Measurements from ENCODE around the gene CAPZA1.

DNA sequence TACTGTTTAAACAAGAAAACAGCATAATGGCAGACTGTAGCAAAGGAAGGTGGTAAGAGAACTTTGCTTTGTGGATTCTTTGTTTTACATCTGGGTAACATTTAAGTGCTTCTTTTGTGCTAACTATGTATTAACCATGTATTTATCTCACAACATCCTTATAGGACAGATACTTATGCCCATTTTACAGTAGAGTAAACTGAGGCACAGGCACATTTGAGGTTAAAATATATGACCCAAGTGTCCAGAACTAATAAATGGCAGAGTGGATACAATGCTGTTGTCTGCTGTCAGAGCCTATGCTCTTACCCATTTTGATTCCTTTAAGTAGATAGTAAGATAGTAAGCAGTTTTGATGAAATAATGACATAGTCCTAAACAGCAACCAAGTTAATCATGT, 7.3 kb downstream of the CAPZA1 start:
- TF ChIP-seq, protein P1, sequence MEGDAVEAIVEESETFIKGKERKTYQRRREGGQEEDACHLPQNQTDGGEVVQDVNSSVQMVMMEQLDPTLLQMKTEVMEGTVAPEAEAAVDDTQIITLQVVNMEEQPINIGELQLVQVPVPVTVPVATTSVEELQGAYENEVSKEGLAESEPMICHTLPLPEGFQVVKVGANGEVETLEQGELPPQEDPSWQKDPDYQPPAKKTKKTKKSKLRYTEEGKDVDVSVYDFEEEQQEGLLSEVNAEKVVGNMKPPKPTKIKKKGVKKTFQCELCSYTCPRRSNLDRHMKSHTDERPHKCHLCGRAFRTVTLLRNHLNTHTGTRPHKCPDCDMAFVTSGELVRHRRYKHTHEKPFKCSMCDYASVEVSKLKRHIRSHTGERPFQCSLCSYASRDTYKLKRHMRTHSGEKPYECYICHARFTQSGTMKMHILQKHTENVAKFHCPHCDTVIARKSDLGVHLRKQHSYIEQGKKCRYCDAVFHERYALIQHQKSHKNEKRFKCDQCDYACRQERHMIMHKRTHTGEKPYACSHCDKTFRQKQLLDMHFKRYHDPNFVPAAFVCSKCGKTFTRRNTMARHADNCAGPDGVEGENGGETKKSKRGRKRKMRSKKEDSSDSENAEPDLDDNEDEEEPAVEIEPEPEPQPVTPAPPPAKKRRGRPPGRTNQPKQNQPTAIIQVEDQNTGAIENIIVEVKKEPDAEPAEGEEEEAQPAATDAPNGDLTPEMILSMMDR (IDR thresholded peaks at IDR 0.05 in 8 of 11, conservative IDR thresholded peaks at IDR 0.05 in 3 of 11), result no peak
- no peak for TF ChIP-seq POLR2A (IDR thresholded peaks at IDR 0.05)
